IPS DF 19.7 (cell line): ENCODE measurements around the gene EFNB2.

Experiments used
- DNase-seq: peaks from one replicate; pipeline ENCODE4 v3.0.0-alpha.2; 2013; ENCODE audit warnings: low read depth, low spot score

EFNB2 gene

DNA sequence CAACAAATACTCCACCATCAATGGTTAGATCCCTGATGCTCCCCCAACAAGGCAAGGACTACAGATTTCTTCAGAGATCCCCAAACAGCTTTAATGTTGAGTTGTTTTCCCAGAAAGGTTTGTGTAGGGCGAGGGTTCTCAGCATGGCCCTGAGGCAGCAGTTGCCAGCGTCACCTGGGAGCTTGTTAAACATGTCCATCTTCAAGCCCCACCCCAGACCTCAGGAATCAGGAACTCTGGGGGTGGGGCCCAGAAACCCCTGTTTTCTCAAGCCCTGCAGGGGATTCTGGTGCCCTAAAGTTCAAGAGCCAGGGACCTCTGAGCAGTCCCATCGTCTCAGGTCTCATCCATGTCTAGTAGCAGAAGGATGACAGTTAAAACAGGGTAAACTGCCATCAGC is 9.6 kb downstream of the EFNB2 start:
- DNase-seq: no peak

DNA sequence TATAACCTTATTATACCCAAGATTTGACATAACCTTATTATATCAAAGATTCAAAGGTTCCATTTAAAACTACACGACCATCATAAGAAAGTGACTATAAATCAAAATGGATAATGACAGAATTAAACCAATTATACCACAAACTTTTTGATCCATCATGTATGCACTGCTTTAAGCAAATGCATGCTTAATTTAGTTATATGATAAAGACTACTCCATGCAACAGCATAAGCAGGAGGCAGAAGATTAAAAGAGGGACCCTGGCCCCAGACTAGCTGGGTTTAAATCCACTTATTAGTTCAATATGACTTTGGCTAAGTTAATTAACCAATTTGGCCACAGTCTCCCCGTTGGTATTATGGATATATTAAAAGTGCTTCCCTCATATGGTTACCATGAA is 11.4 kb downstream of the EFNB2 start:
- DNase-seq: no peak

DNA sequence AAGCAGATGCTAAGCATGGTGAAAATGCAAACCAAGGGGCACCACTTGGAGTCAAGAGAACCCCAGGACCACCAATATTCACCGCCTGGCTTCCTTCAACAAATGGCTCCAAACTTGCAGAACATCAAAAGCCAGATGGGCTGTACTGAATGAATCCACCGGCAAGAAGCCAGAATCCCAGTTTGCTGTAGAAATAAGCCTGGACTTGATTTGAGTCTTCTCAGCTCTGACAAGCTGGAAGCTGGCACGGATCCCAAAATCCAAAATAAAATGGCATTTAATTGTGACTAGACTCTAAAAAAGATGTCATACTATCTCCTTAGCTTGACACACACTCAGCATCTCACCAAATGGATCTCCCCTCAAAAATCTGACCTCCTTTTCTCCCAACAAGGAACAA is 11.9 kb downstream of the EFNB2 start:
- DNase-seq: no peak

DNA sequence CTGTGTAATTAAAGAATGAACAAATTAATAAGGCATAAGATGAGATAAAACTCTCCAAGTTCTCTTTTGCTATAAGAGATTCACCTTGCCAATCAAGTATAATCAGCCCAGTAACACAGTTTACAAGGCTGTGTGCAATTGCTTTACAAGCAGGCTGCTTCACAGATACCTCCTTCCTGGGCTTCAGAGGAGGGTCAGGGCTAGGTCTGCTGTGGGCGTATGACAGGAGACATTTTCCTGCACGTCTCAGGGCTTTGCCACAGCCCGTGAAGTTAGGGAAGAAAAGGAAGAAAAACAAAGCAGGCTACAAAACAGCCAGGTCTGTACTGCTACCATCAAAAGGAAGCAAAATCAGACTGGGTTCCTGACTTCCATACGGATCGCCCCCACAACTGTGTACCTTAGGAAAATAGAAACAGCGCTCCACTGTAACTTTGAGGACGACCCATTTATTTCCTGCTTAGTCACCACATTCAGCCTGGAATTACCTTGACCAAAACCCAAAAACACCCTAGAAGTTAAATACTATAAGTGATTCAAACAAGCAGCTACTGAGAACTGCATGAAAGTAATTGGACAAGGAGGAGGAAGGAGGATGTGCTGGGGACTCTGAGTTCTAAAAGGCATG is 12.4 kb downstream of the EFNB2 start:
- no peak for DNase-seq

DNA sequence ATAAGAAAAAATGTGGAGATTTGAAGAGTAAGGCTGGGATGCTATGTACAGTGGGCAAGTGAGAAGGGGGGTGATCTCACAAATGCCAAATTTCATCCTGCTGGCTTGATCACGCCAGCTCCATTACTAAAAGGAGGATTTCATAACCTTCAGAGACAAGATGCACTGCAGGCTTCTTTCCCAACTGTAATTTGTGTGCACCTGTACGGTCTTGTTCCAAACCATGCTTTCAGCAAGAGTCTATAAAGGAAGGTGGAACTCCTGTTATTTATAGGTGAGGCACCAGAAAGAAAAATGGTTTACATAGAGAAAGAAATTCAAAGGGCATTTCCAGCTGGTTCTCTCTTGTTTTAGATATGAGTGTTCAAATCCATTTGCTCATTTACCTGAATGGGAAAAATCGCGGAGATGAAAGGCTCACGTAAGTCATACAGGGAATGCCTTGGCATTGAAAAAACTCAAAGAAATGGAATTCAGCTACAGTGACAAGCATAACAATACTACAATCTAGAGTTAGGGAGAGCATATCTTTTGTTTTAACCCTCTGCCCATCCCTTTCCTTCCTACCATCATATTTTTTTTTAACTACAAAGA is 13.3 kb downstream of the EFNB2 start:
- no peak for DNase-seq

DNA sequence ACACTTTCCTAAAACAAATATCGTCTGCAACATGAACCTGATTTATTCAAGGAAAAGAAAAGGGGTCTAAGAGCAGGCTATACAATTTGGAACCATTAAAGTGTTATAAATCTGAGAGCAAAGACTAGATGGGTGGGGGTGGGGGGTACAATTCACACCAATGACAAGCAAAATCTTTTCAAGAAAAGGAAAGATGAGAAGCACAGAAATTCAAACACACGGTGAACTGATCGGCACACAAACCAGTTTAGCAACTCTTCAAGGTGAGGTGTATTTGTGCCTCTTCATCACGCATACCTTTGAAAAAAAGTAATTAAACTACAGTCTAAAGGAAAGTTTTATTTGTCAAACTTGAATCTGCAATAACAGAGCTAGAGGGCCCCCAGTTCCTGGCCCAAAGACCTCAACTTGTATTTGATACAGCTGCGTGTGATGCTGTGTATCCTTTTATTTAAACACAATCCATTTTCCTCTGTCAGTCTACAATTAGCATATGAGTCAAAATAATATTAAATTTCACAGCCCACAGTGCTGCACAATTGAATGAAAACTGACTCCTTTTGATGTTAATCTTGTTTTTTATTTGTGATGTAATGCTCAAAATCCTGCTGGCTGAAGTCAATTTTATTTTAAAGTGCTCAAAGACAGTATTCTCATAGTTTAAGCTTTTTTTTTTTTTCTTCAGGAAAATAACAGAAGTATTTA is 14.2 kb downstream of the EFNB2 start:
- no peak for DNase-seq

DNA sequence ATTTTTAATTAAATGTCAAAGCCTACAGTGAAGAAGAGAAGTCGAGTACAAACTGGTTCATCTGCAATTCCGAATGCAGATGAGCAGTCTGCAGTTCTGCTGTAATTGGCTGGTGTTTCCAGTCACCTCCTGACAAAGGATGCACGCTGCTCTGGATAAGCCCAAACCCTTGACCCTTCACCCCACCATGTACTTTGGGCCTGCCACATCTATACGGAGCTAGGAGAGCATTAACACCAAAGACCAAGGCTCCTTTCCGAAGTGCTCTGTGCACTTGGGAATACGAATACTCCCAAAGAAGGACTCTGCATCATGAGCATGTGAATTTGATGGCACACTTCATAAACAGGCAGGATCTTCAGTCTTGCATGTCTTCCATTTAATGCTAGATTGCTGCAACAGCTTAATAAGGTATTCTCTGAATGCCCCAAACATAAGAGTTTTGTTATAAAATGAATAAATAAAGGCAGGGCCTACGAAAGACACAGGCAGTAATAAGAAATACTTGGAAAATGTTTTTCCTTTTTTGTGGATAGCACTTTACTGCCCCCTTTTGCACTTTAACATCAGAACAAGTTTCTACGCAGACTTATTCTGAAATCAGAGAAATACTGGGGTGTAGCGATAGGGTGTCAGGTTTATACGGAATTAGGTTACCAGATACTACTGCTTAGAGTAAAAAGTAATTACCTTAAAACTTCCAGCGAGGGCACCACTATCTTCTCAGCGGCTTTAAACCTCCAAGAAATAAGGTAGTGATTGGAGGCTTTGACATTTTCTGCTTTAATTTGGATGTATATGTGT is 15.0 kb downstream of the EFNB2 start:
- DNase-seq: no peak

DNA sequence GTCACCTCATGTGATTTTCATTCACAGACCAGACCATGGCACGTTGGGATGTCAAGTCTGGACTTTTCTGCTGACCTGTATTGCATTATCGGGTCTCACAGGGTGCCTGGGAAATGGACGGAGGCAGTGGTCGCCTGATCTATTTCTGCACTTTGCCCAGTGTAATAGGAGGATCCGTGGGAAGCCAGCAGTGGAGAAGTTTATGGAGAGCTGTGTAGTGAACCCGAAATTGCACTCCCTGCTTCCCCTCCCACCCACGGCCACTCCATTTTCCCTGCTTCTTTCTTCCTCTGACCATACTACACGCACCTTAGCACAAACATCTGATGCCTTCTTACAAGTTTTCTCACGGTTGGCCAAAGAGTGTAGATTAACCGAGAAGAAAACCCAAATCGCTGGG is 16.9 kb downstream of the EFNB2 start:
- DNase-seq: no peak

DNA sequence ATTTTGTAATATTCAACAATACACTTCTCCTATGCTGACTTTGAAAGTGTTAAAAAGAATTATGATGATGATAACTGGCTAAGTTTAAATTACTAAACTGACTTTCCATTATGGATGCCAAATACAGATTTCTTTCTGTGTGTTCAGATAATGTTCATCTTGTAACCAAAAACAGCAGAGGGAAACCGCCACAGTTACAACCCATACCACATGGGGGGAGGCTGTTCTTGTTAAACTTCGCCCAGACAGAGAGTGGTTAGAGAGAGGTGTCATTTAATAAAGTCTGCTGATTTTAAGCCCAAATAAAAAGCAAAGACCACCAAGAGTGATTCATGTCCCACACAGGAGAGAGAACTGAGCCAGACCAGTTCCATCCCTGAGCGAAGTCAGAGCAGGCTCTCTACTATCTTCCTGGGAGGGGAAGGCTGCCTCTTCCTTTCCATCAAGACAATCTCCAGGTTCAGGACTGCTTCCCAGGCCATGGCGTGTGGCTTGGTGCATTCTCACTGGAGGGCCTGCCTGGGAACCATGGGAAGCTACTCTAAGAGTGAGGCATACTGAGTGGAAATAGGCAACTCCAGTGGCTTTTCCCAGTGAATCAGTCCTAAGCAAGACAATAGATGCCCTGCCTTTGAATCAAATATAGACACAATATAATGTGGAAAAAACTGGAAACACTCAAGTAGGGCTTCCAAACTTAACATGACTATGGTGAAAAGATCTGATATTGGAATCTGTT is 18.2 kb downstream of the EFNB2 start:
- no peak for DNase-seq

DNA sequence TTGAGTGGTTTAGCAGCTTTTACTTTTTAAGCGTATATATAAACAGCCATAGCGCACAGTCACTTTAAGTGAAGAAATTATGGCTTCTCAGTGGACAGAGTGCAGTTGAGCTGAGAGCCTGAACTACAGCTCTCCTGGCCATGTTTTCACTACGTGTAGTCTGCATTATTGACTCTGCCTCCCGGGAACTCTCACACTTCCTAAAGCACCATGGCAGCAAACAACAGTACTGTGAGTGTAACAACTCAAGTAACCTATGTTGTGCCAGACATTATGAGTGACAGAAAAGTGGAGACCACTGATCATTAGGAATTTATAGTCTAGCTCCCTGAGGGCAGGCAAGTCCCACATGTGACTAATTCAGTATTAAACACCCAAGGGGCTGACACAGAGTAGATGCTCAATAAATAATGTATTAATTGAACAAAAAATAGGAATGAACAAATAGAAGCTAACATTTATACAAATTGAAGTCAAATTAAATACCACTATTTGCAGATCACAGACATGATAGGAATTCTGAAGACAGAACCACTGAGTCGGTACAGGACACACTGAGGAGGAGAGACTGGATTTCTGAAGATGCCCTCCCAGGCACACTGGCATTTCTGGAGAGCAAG is 19.7 kb downstream of the EFNB2 start:
- DNase-seq: no peak

DNA sequence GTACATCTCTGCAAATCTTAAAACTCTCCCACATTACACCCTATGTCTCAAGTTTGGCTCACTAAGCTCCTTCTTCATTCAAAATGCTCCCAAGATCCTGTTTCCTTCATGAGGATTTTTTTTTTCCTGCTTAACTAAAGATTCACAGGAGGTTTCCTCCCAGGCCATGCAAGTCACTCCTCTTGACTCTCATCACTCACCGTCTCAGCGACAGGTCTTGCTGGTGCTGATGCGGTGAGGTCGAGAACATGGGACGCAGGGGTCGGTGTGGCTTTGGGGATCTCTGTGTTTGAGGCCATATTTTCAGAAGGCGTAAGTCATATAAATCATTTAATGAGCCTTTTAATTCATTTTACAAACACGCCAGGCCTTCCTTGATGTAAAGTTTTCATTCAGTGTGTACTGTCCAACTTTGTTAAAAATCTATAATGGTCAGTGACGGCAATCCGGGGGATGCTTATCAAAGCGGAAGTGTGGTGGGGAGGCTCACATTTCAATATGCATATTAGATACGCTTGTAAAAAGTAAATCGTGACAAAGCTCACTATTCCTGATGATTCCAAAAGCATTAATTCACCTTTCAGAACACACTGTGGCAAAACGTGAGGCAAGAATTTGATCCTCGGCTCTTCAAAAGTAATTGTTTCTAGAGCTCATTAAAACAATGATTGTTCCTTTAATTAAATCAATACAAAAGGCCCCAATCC is 20.4 kb downstream of the EFNB2 start:
- no peak for DNase-seq

DNA sequence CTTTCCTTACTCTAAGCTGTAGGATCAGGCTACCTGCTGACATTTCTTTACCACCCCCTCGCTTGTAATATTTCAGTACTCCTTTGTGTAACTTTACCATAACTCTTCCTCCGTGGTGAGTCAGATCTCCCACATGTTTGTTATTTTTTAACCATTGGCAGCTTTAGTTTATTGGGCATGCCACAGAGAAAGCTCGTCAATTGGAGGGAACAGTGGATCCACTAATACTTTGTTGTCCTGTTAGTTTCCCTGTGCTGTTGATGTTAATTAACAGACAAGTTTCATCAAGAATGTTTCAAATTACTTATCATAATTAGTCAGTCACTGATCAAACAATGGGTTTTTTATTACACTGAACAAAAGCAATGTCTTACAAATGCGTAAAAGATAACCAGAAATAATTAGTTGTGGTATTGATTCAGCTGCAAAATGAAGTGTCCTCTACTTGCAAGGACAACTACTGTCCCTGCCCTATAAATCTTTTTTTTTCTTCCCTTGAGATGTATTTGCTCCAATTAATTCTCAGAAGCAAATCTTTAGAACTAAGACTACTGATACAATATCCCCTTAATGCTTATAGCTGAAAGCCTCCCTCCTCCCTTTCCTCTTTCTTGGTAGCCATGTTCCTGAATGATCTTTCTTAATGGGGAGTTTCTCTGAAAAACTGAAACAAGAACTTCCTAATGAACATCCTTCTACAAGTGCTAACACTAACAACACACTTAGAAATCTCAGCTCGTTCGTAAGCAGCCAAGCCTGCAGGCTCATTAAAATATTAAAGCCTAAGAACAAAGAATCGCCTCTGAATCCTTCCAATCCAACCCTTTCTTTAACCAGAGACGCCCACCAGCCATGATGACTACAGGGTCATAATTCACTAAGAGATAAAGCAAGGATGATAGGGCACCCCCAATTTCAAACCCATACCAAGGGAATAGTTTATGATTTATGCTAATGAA is 22.2 kb downstream of the EFNB2 start:
- no peak for DNase-seq

DNA sequence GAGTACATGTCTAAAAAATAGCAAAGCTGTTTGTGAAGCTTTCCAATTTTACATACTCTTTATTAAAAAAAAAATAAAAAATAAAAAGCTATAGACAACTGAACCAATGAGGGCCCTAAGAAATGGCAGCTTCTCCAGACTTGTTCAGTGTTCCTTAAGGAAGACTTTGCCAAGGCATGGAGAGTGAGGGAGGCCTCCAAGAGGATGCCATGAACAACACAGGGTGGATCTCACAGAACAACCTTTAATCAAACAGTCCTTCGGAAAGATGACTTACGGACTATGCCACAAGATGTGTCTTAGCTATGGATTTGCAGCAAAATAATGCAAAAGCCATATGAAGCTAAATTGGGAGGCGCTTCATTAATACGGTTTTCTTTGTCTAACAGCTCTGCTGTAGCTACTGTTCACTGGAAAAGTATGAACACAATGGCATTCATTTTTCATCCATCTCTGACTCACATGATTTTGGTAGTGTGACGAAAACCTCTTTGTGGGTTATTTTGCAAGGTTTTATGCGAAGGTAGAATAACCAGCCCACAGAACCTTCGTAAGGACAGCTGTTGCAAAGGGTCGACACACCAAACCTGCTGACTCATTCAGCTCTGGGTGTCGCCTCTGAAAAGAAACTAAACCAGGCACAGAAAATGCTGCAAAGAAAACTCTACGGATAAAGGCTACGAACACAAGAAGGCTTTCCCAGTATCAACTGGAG is 27.7 kb downstream of the EFNB2 start:
- DNase-seq: no peak

DNA sequence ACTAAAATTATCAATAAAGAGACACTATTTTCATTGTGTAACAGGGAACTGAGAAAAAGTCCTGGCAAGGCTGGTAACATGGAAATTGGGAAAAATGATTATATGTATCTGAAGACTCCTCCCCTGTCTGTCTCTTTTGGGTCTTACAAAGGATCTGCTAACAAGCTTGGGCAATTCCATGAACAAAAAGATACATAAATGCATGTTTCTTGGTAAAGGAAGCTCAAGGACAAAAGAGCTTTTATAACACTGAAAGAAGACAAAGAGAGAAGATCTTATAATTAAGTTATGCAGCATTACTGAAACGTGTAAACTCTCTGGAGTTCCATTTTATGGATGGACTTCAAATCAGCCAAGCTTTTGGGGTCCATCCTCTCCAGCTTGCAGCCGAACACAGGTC is 29.2 kb downstream of the EFNB2 start:
- no peak for DNase-seq

DNA sequence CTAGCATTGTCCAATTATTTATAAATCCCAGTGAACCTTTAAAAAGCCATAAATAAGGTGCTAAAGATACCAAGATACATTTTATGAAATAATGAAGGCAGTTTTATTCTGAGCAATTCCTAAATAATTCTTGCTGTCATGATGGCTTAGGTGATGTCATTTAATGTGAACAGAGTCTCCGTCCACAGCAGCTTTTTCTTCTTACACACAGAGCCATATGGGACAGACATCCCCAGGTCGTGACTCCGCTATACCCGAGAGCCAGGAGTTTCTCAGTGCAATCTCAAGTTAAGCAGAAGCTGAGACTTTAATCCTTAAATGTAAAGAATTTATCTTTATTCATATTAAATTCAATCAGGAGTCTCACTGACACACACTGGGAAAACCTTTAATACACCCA is 29.7 kb downstream of the EFNB2 start:
- no peak for DNase-seq

DNA sequence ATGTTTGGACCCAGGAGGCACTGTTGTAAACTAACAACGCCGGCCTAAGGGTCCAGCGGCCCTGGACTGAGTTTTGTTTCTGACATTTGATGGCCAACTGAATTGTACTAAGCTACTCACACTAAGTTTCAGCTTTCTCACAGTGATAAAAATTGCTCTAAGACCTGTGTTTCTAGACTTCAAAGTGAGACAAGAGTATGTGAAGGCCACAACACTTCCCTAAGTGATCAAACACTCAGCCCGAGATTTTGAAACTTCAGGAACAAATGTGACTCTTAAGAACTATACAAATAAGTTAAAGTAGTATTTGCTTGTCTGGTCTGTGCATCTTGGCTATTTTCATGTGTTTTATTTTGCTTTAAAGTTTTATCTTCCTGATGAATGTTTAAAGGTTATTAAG is 30.2 kb downstream of the EFNB2 start:
- no peak for DNase-seq

DNA sequence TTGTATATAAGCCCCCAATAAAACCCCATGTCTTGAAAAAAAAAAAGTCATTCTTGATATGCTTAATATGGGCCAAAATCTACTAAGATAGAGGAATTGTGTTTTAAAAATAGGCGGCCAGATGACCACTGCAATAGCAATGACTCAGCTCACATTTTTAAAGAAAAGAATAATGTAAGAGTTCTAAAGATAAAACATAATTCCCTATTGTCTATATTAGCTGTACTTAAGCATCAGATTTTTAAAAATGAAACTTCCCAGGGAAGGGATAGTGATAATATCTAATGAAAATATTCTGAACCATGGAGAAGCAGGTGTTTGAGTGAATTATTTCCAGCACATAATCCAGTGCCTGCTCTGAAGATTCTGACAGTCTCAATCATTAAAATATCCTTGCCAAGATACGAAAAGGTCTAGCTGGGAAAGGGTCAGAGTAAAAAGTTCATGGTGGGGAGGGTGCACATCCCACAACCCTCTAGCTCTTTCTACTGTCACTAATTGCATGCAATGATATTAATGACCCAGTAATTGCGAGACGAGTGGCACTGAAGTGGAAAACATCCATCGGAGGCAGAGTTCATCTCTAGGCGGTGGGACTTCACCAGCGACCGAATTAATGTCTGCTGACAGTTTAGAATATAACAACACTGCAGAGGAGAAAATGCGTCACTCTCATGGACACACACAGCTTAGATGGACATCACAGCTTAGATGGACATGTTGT is 31.6 kb downstream of the EFNB2 start:
- DNase-seq: no peak

DNA sequence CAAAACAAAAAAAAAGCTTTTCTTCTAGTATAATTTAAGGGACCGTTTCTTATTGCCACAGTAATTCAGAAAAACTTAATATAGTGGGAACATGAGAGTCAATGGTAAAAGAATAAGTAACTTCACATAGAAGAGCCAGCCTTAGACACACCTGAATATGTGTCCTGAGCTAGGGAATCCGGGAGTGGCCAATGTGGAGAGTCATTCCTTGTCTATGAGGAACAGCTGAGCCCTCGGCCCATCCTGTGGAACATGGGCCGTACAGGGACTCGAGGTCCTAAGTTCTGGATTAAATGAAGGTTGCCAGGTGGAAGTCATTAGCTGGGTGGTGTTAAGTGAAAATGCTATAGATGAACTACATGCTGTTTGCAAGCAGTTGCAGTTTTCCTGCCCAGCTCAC is 32.2 kb downstream of the EFNB2 start:
- no peak for DNase-seq
